ENCODE measurements around the gene ILK.
A peak's percentile ranks its signal among the peaks of the same experiment; 100 is the strongest.

Gene ILK

GRCh38 chr11:6653656-6654055 is 50.1 kb downstream of the ILK start:
- Histone ChIP-seq H3K9ac (ENCODE audit: low read length) (no peak overlapping the region), H3K36me3 (ENCODE audit: insufficient read depth, low read length) (no peaks in the 10 kb centered on the region), H3K9me2 (ENCODE audit: low read depth, low read length) (no peaks in the 10 kb centered on the region), H3K4me3 (ENCODE audit: low read depth, low read length, poor library complexity, severe bottlenecking) (no peak overlapping the region), H3K27me3 (ENCODE audit: insufficient read depth, low read length) (peaks cover 25% of the 10 kb centered on the region), H3K4me1 (ENCODE audit: insufficient read depth, low read length, severe bottlenecking) (no peaks in the 10 kb centered on the region), H4K20me1 (ENCODE audit: insufficient read depth, low read length) (no peaks in the 10 kb centered on the region), H3K79me2 (ENCODE audit: insufficient read depth, low read length) (no peaks in the 10 kb centered on the region), H3F3A (ENCODE audit: insufficient read depth, low read length) (no peaks in the 10 kb centered on the region), H3K9me3 (ENCODE audit: low read length) (no peaks in the 10 kb centered on the region), H2AFZ (ENCODE audit: low read length) (no peak overlapping the region), H3K27ac (ENCODE audit: low read depth, low read length, poor library complexity, severe bottlenecking) (no peak overlapping the region), H3K4me2 (ENCODE audit: low read length) (no peak overlapping the region)
- TF ChIP-seq EZH2 (IDR thresholded peaks at IDR 0.05; ENCODE audit: borderline replicate concordance, low read length) (no peak), CTCF (IDR thresholded peaks at IDR 0.05; ENCODE audit: low read length) (no peak)

- Histone ChIP-seq H3K4me2 (ENCODE audit: low read length) (no peak overlapping the region), H2AFZ (ENCODE audit: low read length) (no peak overlapping the region), H3K4me1 (ENCODE audit: insufficient read depth, low read length, severe bottlenecking) (no peaks in the 10 kb centered on the region), H3K9ac (ENCODE audit: low read length) (no peak overlapping the region), H3K27me3 (ENCODE audit: insufficient read depth, low read length) (peaks cover 27% of the 10 kb centered on the region), H3K27ac (ENCODE audit: low read depth, low read length, poor library complexity, severe bottlenecking) (no peak overlapping the region), H3K9me3 (ENCODE audit: low read length) (no peaks in the 10 kb centered on the region), H4K20me1 (ENCODE audit: insufficient read depth, low read length) (no peaks in the 10 kb centered on the region), H3F3A (ENCODE audit: insufficient read depth, low read length) (no peaks in the 10 kb centered on the region), H3K9me2 (ENCODE audit: low read depth, low read length) (no peaks in the 10 kb centered on the region), H3K4me3 (ENCODE audit: low read depth, low read length, poor library complexity, severe bottlenecking) (no peak overlapping the region), H3K36me3 (ENCODE audit: insufficient read depth, low read length) (no peaks in the 10 kb centered on the region), H3K79me2 (ENCODE audit: insufficient read depth, low read length) (no peaks in the 10 kb centered on the region)
- TF ChIP-seq CTCF (IDR thresholded peaks at IDR 0.05; ENCODE audit: low read length): no peak
- TF ChIP-seq EZH2 (IDR thresholded peaks at IDR 0.05; ENCODE audit: borderline replicate concordance, low read length): no peak
Observed at GRCh38 chr11:6654281-6655019, 50.9 kb downstream of the ILK start.

GRCh38 chr11:6655020-6655789 is 51.6 kb downstream of the ILK start:
- H3K27me3 ChIP-seq (ENCODE audit: insufficient read depth, low read length): peaks cover 27% of the 10 kb centered on the region
- peak overlapping the region; percentile 23; the same call in 1 of the 2 replicates for H3K4me2 ChIP-seq (ENCODE audit: low read length)
- H3K9me3 ChIP-seq (ENCODE audit: low read length): no peaks in the 10 kb centered on the region
- no peaks in the 10 kb centered on the region for H3F3A ChIP-seq (ENCODE audit: insufficient read depth, low read length)
- no peaks in the 10 kb centered on the region for H3K9me2 ChIP-seq (ENCODE audit: low read depth, low read length)
- H3K4me3 ChIP-seq (ENCODE audit: low read depth, low read length, poor library complexity, severe bottlenecking): peak overlapping the region; percentile 16
- H3K79me2 ChIP-seq (ENCODE audit: insufficient read depth, low read length): no peaks in the 10 kb centered on the region
- no peaks in the 10 kb centered on the region for H3K36me3 ChIP-seq (ENCODE audit: insufficient read depth, low read length)
- H4K20me1 ChIP-seq (ENCODE audit: insufficient read depth, low read length): no peaks in the 10 kb centered on the region
- no peak overlapping the region for H3K27ac ChIP-seq (ENCODE audit: low read depth, low read length, poor library complexity, severe bottlenecking)
- no peak overlapping the region for H2AFZ ChIP-seq (ENCODE audit: low read length)
- no peaks in the 10 kb centered on the region for H3K4me1 ChIP-seq (ENCODE audit: insufficient read depth, low read length, severe bottlenecking)
- TF ChIP-seq EZH2 (IDR thresholded peaks at IDR 0.05; ENCODE audit: borderline replicate concordance, low read length) (no peak), CTCF (IDR thresholded peaks at IDR 0.05; ENCODE audit: low read length) (no peak)
- H3K9ac ChIP-seq (ENCODE audit: low read length): no peak overlapping the region
